Testis (tissue), 3 donors: ENCODE data around the gene PNPLA6. TPM values are rescaled to one million over a fixed set of nuclear protein-coding genes. Genes with fewer than 3 reads are reported as not detected.
A peak's percentile ranks its signal among the peaks of the same experiment; 100 is the strongest.

ENCODE experiments used
- DNase-seq: peaks from one replicate; pipeline ENCODE4 v3.0.0-alpha.2; 2019
- H3K27ac ChIP-seq, 2 donors: fragments of 200-600 bp; sonication (generic); one replicate each; pipeline ENCODE4 v1.5.1; 2019
- H3K27me3 ChIP-seq: fragments of 200-600 bp; sonication (generic); one replicate; pipeline ENCODE4 v1.5.1; 2019
- H3K36me3 ChIP-seq: fragments of 200-600 bp; sonication (generic); one replicate; pipeline ENCODE4 v1.5.1; 2017; ENCODE audit warnings: low read depth; ENCODE audit errors: missing control alignments
- H3K4me1 ChIP-seq: fragments of 200-600 bp; sonication (generic); one replicate; pipeline ENCODE4 v1.5.1; 2019
- H3K4me3 ChIP-seq, 2 donors: fragments of 200-600 bp; sonication (generic); one replicate each; pipeline ENCODE4 v1.5.1; 2017 to 2019
- H3K9me3 ChIP-seq: fragments of 200-600 bp; sonication (generic); one replicate; pipeline ENCODE4 v1.5.1; 2017
- CTCF ChIP-seq, 3 experiments: fragments of 450-650 bp in 2 of 3; fragments of 200-600 bp in 1 of 3; sonication (generic) in 1 of 3; IDR thresholded peaks; one replicate each; pipeline ENCODE4 v1.5.1; 2016 to 2019; ENCODE audit warnings: antibody characterized with exemption in 3 of 3, mild to moderate bottlenecking in 2 of 3, moderate library complexity in 1 of 3
- POLR2A ChIP-seq: fragments of 450-650 bp; IDR thresholded peaks from one replicate; pipeline ENCODE4 v1.6.1; 2017; ENCODE audit warnings: antibody characterized with exemption, mild to moderate bottlenecking, moderate library complexity
- WGBS, 2 donors: methylation state at CpG; one replicate each; pipeline ENCODE4 v1.1.5; 2018; 5-methylcytosine and 5-hydroxymethylcytosine counted together
- intact Hi-C: fragments of 100-400 bp; cut with DNase I; formaldehyde crosslinking; loops from one replicate; pipeline ENCODE4 v1.15.1; 2023; ENCODE audit warnings: low total_unique reads
- polyA plus RNA-seq: library from polyadenylated mRNA; stranded (reverse); fragments of 350-450 nt; fragmentation: Illumina TruSeq; extraction: RNeasy Lipid Tissue Mini Kit (QIAGEN cat#74804); gene quantifications from one replicate; pipeline ENCODE4 v1.2.3, GENCODE V29; 2014; ENCODE audit warnings: low read depth, low replicate concordance; ENCODE audit not compliant: insufficient read depth
- total RNA-seq, 2 donors: library from RNA; depleted of rRNA; stranded (reverse); fragments of >200 nt; gene quantifications; one replicate each; pipeline ENCODE4 v1.2.3, GENCODE V29; 2016

The PNPLA6 gene
- total and polyA plus RNA-seq, 3 donors from 2014 or later, result 109 to 153 (median 143) TPM

- Histone ChIP-seq H3K4me1 (peaks cover 6% of the 10 kb centered on the region), H3K27ac (no peak overlapping the region), H3K9me3 (no peaks in the 10 kb centered on the region), H3K36me3 (no peaks in the 10 kb centered on the region), H3K4me3 (peak overlapping the region in 1 of 2 donors; percentile 34), H3K27me3 (no peaks in the 10 kb centered on the region)
- WGBS, 2 donors, result 5 to 8% methylated on average over 12 to 15 of the region's 33 CpGs
- TF ChIP-seq CTCF (IDR thresholded peaks at IDR 0.05), result no peak
- TF ChIP-seq POLR2A, result no peak
- intact Hi-C loops, result no loop called here
- peak; percentile 51 for DNase-seq
Measured at GRCh38 chr19:7505682-7506384, 29.7 kb upstream of the PNPLA6 start.

GRCh38 chr19:7506385-7507328 is 28.9 kb upstream of the PNPLA6 start:
- H3K36me3 ChIP-seq, result no peaks in the 10 kb centered on the region
- WGBS, 2 donors, result 37 to 40% methylated on average over 19 to 20 of the region's 20 CpGs
- H3K4me1 ChIP-seq, result peaks cover 6% of the 10 kb centered on the region
- H3K27ac ChIP-seq, result no peak overlapping the region
- intact Hi-C loops, result no loop called here
- H3K27me3 ChIP-seq, result no peaks in the 10 kb centered on the region
- no peak overlapping the region for H3K4me3 ChIP-seq
- peak; percentile 63 for DNase-seq
- H3K9me3 ChIP-seq, result no peaks in the 10 kb centered on the region
- TF ChIP-seq POLR2A (no peak), CTCF (IDR thresholded peaks at IDR 0.05) (no peak)

GRCh38 chr19:7507884-7508283 is 27.6 kb upstream of the PNPLA6 start:
- TF ChIP-seq CTCF (IDR thresholded peaks at IDR 0.05) (no peak), POLR2A (no peak)
- DNase-seq, result no peak

GRCh38 chr19:7509625-7510024 is 25.9 kb upstream of the PNPLA6 start:
- Histone ChIP-seq H3K36me3 (no peaks in the 10 kb centered on the region), H3K4me1 (peaks cover 6% of the 10 kb centered on the region), H3K4me3 (no peak overlapping the region), H3K27ac (no peak overlapping the region), H3K27me3 (no peaks in the 10 kb centered on the region), H3K9me3 (no peaks in the 10 kb centered on the region)
- 45 to 48% methylated on average over 3 of the region's 3 CpGs for WGBS, 2 donors
- no peak for DNase-seq
- intact Hi-C loops, result no loop called here
- no peak for TF ChIP-seq POLR2A
- no peak for TF ChIP-seq CTCF (IDR thresholded peaks at IDR 0.05)

More at GRCh38 chr19:7507884-7508283, 27.6 kb upstream of the PNPLA6 start:
- H3K4me1 ChIP-seq, result peaks cover 6% of the 10 kb centered on the region
- 40 to 52% methylated on average over 10 of the region's 11 CpGs for WGBS, 2 donors
- H3K4me3 ChIP-seq, result no peak overlapping the region
- H3K9me3 ChIP-seq, result no peaks in the 10 kb centered on the region
- no peaks in the 10 kb centered on the region for H3K36me3 ChIP-seq
- intact Hi-C loops, result no loop called here
- no peak overlapping the region for H3K27ac ChIP-seq
- no peaks in the 10 kb centered on the region for H3K27me3 ChIP-seq
